HepG2 (cell line): ENCODE results near the gene AQP10. TPM values are rescaled to one million over a fixed set of nuclear protein-coding genes. Genes with fewer than 3 reads are reported as not detected.

Experiments used
- ARNTL ChIP-seq: sonication (generic); formaldehyde crosslinking; IDR thresholded peaks from 2 replicates; pipeline ENCODE4 v1.4.0; 2020; ENCODE audit warnings: mild to moderate bottlenecking, missing genetic modification reagents
- FOXA3 ChIP-seq: IDR thresholded peaks from 2 replicates; pipeline ENCODE4 v1.6.1; 2016; ENCODE audit warnings: missing genetic modification reagents, missing compliant biosample characterization
- GATA4 ChIP-seq: sonication (generic); IDR thresholded peaks from 2 replicates; pipeline ENCODE4 v1.6.1; 2016; ENCODE audit warnings: antibody characterized with exemption, low read depth, borderline replicate concordance
- HNRNPH1 ChIP-seq: fragments of 200-400 bp; formaldehyde crosslinking; optimal IDR thresholded peaks from 2 replicates; pipeline ENCODE3; 2017; ENCODE audit warnings: mild to moderate bottlenecking, low read depth, low read length
- JUNB ChIP-seq: sonication (generic); formaldehyde crosslinking; IDR thresholded peaks from 2 replicates; pipeline ENCODE4 v1.8.0; 2022; ENCODE audit warnings: missing genetic modification reagents, mild to moderate bottlenecking, borderline replicate concordance
- KAT8 ChIP-seq: IDR thresholded peaks from 2 replicates; pipeline ENCODE4 v1.6.1; 2016; ENCODE audit warnings: missing genetic modification reagents, missing compliant biosample characterization
- MYC ChIP-seq: sonication (generic); formaldehyde crosslinking; IDR thresholded peaks from 2 replicates; pipeline ENCODE4 v1.9.0; 2021; ENCODE audit warnings: missing genetic modification reagents, borderline replicate concordance
- NR2F6 ChIP-seq, 2 experiments: IDR thresholded peaks; 2 replicates each; pipeline ENCODE4 v1.6.1; 2016; ENCODE audit warnings: antibody characterized with exemption in 1 of 2, mild to moderate bottlenecking in 1 of 2
- RNF2 ChIP-seq: fragments of 450-650 bp; conservative IDR thresholded peaks from 2 replicates; pipeline ENCODE4 v1.6.1; 2016; ENCODE audit warnings: low read depth
- SMAD1 ChIP-seq: sonication (generic); formaldehyde crosslinking; IDR thresholded peaks from 2 replicates; pipeline ENCODE4 v1.4.0; 2020; ENCODE audit warnings: missing genetic modification reagents, low read depth, mild to moderate bottlenecking, borderline replicate concordance
- SPEN ChIP-seq: sonication (generic); formaldehyde crosslinking; IDR thresholded peaks from 2 replicates; pipeline ENCODE4 v1.5.1; 2020; ENCODE audit warnings: low read depth, mild to moderate bottlenecking, missing genetic modification reagents
- TCF12 ChIP-seq, 2 experiments: fragments of 450-650 bp in 1 of 2; sonication (generic) in 1 of 2; formaldehyde crosslinking in 1 of 2; IDR thresholded peaks; 2 replicates each; pipeline versions ENCODE4 v1.6.1 to v1.8.0; 2017 to 2022; ENCODE audit warnings: antibody characterized with exemption in 1 of 2, mild to moderate bottlenecking in 1 of 2, missing genetic modification reagents in 1 of 2, moderate library complexity in 1 of 2
- TSC22D2 ChIP-seq: sonication (generic); formaldehyde crosslinking; IDR thresholded peaks from 2 replicates; pipeline ENCODE4 v1.5.1; 2020; ENCODE audit warnings: missing genetic modification reagents, mild to moderate bottlenecking, borderline replicate concordance
- ZNF234 ChIP-seq: sonication (generic); formaldehyde crosslinking; conservative IDR thresholded peaks from 2 replicates; pipeline ENCODE4 v1.5.1; 2020; ENCODE audit warnings: mild to moderate bottlenecking, missing genetic modification reagents
- ZNF563 ChIP-seq: sonication (generic); formaldehyde crosslinking; IDR thresholded peaks from 2 replicates; pipeline ENCODE4 v1.8.0; 2022; ENCODE audit warnings: mild to moderate bottlenecking, moderate library complexity, missing genetic modification reagents
- ZNF709 ChIP-seq: sonication (generic); formaldehyde crosslinking; IDR thresholded peaks from 2 replicates; pipeline ENCODE4 v1.5.0; 2020; ENCODE audit warnings: mild to moderate bottlenecking, missing genetic modification reagents
- ZNF776 ChIP-seq: sonication (generic); formaldehyde crosslinking; IDR thresholded peaks from 2 replicates; pipeline ENCODE4 v1.4.0; 2020; ENCODE audit warnings: mild to moderate bottlenecking, missing genetic modification reagents
- polyA plus RNA-seq, 8 experiments: library from polyadenylated mRNA; depleted of rRNA in 3 of 8; stranded (reverse) in 7 of 8; unstranded in 1 of 8; fragments of >200 nt; fragmentation: Illumina TruSeq in 4 of 8; extraction: Trizol in 4 of 8; gene quantifications; 2 replicates each; pipeline versions ENCODE4 v1.2.1 to v1.2.3, GENCODE V29; 2011 to 2016; ENCODE audit warnings: low read depth in 4 of 8, missing spikeins in 1 of 8, mixed read lengths in 1 of 8; ENCODE audit not compliant: insufficient read depth in 1 of 8
- total RNA-seq, 5 experiments: library from RNA; depleted of rRNA; stranded (reverse); fragments of >200 nt; fragmentation: Illumina TruSeq; extraction: Trizol; gene quantifications; 2 replicates each; pipeline ENCODE4 v1.2.3, GENCODE V29; 2016; ENCODE audit warnings: low read depth in 1 of 5
- TF ChIP-seq, protein P1 (sequence below), 2 experiments: sonication (generic) in 1 of 2; formaldehyde crosslinking in 1 of 2; IDR thresholded peaks; 2 replicates each; pipeline versions ENCODE4 v1.4.0 to v1.6.1; 2016 to 2020; ENCODE audit warnings: borderline replicate concordance in 1 of 2, low read depth in 1 of 2, mild to moderate bottlenecking in 1 of 2, missing genetic modification reagents in 1 of 2
- TF ChIP-seq, protein P2 (sequence below): sonication (generic); formaldehyde crosslinking; IDR thresholded peaks from 2 replicates; pipeline ENCODE4 v1.5.0; 2020; ENCODE audit warnings: missing genetic modification reagents, mild to moderate bottlenecking, borderline replicate concordance
- TF ChIP-seq, protein P3 (sequence below): sonication (generic); formaldehyde crosslinking; IDR thresholded peaks from 2 replicates; pipeline ENCODE4 v1.5.0; 2020; ENCODE audit warnings: missing genetic modification reagents, mild to moderate bottlenecking, borderline replicate concordance
- TF ChIP-seq, protein P4 (sequence below): sonication (generic); formaldehyde crosslinking; IDR thresholded peaks from 2 replicates; pipeline ENCODE4 v1.5.0; 2020; ENCODE audit warnings: missing genetic modification reagents, mild to moderate bottlenecking, borderline replicate concordance

The AQP10 gene
- total and polyA plus RNA-seq, 2 of the 13 experiments (the other 11 are each of a cell fraction or from before 2014, with no cell fraction given), result 0.30 TPM; not detected in 1

DNA sequence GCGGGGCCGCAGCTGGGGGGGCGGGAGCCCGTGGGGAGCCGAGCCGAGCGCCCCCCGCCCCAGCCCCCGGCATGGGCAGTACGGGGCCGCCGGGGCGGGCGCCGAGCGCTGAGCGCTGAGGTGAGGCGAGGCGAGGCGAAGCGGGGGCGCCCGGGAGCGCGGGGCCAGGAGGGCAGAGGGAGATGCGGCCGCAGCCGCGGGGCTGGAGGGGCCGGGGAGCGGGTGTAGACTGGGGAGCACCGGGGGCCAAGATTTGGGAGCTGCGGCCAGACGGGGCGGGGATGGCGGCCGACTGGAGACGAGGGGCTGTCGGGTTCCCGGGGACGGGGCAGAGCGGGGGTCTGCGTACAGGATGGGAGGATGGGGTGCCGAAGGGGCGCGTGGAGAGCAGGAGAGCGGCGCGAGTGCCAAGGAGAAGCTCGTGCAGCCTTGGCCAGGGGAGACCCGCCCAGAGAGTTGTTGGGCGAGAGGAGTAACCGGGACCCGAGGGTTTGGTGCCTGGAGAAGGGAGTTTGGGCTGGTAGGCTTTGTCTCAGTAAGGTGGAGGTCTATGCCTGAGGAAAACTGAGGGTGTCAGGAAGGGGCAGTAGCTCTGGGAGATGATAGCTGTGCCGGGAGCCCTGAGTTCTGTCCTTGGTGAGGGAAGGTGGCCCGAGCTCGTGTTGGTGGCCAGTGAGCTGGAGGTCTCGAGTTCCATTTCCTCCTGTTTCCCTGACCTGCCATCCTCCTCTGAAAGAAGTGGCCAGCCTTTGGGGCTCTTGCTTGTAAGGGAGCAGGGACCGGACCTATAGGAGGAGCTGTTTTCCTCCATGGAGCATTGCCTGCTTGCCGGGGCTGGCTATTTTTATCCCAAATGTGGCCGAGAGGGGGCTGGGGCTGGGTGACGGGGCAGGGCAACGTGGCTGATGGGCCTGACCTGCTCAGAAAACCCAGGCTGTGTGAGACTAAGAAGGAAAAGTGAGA lies 5.0 kb downstream of the AQP10 start (continued):
- TF ChIP-seq, protein P1, sequence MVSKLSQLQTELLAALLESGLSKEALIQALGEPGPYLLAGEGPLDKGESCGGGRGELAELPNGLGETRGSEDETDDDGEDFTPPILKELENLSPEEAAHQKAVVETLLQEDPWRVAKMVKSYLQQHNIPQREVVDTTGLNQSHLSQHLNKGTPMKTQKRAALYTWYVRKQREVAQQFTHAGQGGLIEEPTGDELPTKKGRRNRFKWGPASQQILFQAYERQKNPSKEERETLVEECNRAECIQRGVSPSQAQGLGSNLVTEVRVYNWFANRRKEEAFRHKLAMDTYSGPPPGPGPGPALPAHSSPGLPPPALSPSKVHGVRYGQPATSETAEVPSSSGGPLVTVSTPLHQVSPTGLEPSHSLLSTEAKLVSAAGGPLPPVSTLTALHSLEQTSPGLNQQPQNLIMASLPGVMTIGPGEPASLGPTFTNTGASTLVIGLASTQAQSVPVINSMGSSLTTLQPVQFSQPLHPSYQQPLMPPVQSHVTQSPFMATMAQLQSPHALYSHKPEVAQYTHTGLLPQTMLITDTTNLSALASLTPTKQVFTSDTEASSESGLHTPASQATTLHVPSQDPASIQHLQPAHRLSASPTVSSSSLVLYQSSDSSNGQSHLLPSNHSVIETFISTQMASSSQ (IDR thresholded peaks at IDR 0.05; ENCODE audit: low read depth), result no peak
- TF ChIP-seq, protein P1 (CRISPR knock-in tag; IDR thresholded peaks at IDR 0.05; ENCODE audit: borderline replicate concordance), result no peak
- 0 out of 2 replicates have a peak, but pooled peaks have one; percentile 18 for TF ChIP-seq KAT8 (CRISPR knock-in tag)
- no peak for TF ChIP-seq HNRNPH1
- peak; percentile 22; the same call in 1 of the 2 replicates for TF ChIP-seq ARNTL (CRISPR knock-in tag)
- TF ChIP-seq NR2F6 (IDR thresholded peaks at IDR 0.05), result no peak
- no peak for TF ChIP-seq NR2F6 (CRISPR knock-in tag; IDR thresholded peaks at IDR 0.05)
- TF ChIP-seq JUNB, result no peak
- no peak for TF ChIP-seq SMAD1
- no peak for TF ChIP-seq ZNF563 (CRISPR knock-in tag)
- TF ChIP-seq, protein P2, sequence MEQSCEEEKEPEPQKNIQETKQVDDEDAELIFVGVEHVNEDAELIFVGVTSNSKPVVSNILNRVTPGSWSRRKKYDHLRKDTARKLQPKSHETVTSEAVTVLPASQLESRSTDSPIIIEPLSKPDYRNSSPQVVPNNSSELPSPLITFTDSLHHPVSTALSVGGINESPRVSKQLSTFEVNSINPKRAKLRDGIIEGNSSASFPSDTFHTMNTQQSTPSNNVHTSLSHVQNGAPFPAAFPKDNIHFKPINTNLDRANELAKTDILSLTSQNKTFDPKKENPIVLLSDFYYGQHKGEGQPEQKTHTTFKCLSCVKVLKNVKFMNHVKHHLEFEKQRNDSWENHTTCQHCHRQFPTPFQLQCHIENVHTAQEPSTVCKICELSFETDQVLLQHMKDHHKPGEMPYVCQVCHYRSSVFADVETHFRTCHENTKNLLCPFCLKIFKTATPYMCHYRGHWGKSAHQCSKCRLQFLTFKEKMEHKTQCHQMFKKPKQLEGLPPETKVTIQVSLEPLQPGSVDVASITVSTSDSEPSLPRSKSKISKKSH, result 0 out of 2 replicates have a peak, but pooled peaks have one; percentile 25
- TF ChIP-seq MYC (CRISPR knock-in tag), result 0 out of 2 replicates have a peak, but pooled peaks have one; percentile 12
- no peak for TF ChIP-seq ZNF776
- TF ChIP-seq SPEN (CRISPR knock-in tag), result no peak
- TF ChIP-seq, protein P3, sequence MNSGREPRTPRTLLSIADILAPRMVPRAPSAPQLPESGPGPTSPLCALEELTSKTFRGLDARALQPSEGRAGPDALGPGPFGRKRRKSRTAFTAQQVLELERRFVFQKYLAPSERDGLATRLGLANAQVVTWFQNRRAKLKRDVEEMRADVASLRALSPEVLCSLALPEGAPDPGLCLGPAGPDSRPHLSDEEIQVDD (CRISPR knock-in tag), result no peak
- no peak for TF ChIP-seq ZNF234 (CRISPR knock-in tag)
- no peak for TF ChIP-seq RNF2
- no peak for TF ChIP-seq TSC22D2
- TF ChIP-seq TCF12 (IDR thresholded peaks at IDR 0.05), result no peak
- TF ChIP-seq TCF12 (CRISPR knock-in tag; IDR thresholded peaks at IDR 0.05), result no peak
- TF ChIP-seq, protein P4, sequence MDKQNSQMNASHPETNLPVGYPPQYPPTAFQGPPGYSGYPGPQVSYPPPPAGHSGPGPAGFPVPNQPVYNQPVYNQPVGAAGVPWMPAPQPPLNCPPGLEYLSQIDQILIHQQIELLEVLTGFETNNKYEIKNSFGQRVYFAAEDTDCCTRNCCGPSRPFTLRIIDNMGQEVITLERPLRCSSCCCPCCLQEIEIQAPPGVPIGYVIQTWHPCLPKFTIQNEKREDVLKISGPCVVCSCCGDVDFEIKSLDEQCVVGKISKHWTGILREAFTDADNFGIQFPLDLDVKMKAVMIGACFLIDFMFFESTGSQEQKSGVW (CRISPR knock-in tag), result no peak
- no peak for TF ChIP-seq ZNF709
- 0 out of 2 replicates have a peak, but pooled peaks have one; percentile 3 for TF ChIP-seq FOXA3 (CRISPR knock-in tag)
- TF ChIP-seq GATA4, result no peak
